H1 (cell line): ENCODE data around the gene WDR48. TPM values are rescaled to one million over a fixed set of nuclear protein-coding genes. Genes with fewer than 3 reads are reported as not detected.

ENCODE experiments used
- CTCF ChIA-PET: fragments of 300-600 bp; sonication (Branson Sonifier 250); formaldehyde crosslinking; loops from one replicate; lab custom pipeline; 2021; ENCODE audit not compliant: partially characterized antibody; lab: Charles Lee
- POLR2A ChIA-PET: fragments of 300-600 bp; sonication (Branson Sonifier 250); formaldehyde crosslinking; loops from one replicate; lab custom pipeline; 2021; ENCODE audit warnings: inconsistent platforms; ENCODE audit not compliant: partially characterized antibody; lab: Charles Lee
- DNase-seq, 2 experiments: peaks; one replicate each; pipeline versions ENCODE4 v3.0.0 to v3.0.0-alpha.2; 2010 to 2022; ENCODE audit warnings: low spot score in 2 of 2, low read depth in 1 of 2, mixed read lengths in 1 of 2
- FAIRE-seq: peaks from 2 replicates; lab custom pipeline; 2011; peaks lifted over from hg19 to GRCh38; lab: Jason Lieb, UNC
- H2AFZ ChIP-seq: 2 replicates; pipeline ENCODE4 v1.8.1; 2012; ENCODE audit warnings: low read length, inconsistent platforms
- H2AK5ac ChIP-seq: 2 replicates; pipeline ENCODE4 v1.6.1; 2013; ENCODE audit warnings: low read depth, low read length
- H2BK120ac ChIP-seq: replicated peaks from 2 replicates; pipeline ENCODE3; 2013; ENCODE audit warnings: low read depth, low read length, inconsistent platforms
- H2BK12ac ChIP-seq: 2 replicates; pipeline ENCODE4 v1.6.1; 2013; ENCODE audit warnings: low read depth, low read length
- H2BK15ac ChIP-seq: 2 replicates; pipeline ENCODE4 v1.6.1; 2013; ENCODE audit warnings: low read length
- H2BK20ac ChIP-seq: 2 replicates; pipeline ENCODE4 v1.6.1; 2013; ENCODE audit warnings: low read length
- H2BK5ac ChIP-seq: 2 replicates; pipeline ENCODE4 v1.6.1; 2013; ENCODE audit warnings: low read depth, low read length
- H3K14ac ChIP-seq: 2 replicates; pipeline ENCODE4 v1.6.1; 2013; ENCODE audit warnings: inconsistent platforms; ENCODE audit not compliant: insufficient read length
- H3K18ac ChIP-seq: 2 replicates; pipeline ENCODE4 v1.6.1; 2013; ENCODE audit warnings: low read length; ENCODE audit errors: extremely low read depth
- H3K23ac ChIP-seq: 2 replicates; pipeline ENCODE4 v1.6.1; 2013; ENCODE audit warnings: inconsistent platforms; ENCODE audit not compliant: insufficient read length
- H3K23me2 ChIP-seq: 2 replicates; pipeline ENCODE4 v1.6.1; 2013; ENCODE audit warnings: low read depth, low read length
- H3K27ac ChIP-seq: 2 replicates; pipeline ENCODE4 v1.6.1; 2011; ENCODE audit warnings: low read depth, low read length, inconsistent platforms
- H3K27me3 ChIP-seq, 4 experiments: replicated peaks in 1 of 4; 1 replicate in 1 of 4; 2 replicates in 3 of 4; pipeline versions ENCODE4 v1.6.1 to v1.8.1; 2011 to 2013; ENCODE audit warnings: low read length in 3 of 4, mild to moderate bottlenecking in 3 of 4, inconsistent platforms in 2 of 4, mixed read lengths in 2 of 4, moderate library complexity in 1 of 4; ENCODE audit not compliant: control insufficient read depth in 3 of 4, insufficient read depth in 3 of 4; ENCODE audit errors: extremely low read depth in 1 of 4
- H3K36me3 ChIP-seq, 4 experiments: 2 replicates each; pipeline versions ENCODE4 v1.6.1 to v1.8.1; 2011 to 2013; ENCODE audit warnings: mild to moderate bottlenecking in 4 of 4, low read length in 3 of 4, moderate library complexity in 2 of 4, control low read depth in 1 of 4, inconsistent platforms in 1 of 4; ENCODE audit not compliant: insufficient read depth in 4 of 4, control insufficient read depth in 2 of 4
- H3K4ac ChIP-seq: replicated peaks from 2 replicates; pipeline ENCODE3; 2013; ENCODE audit warnings: low read length, low read depth, mixed read lengths, inconsistent platforms; ENCODE audit not compliant: insufficient read length
- H3K4me1 ChIP-seq, 4 experiments: replicated peaks in 1 of 4; 1 replicate in 1 of 4; 2 replicates in 3 of 4; pipeline versions ENCODE4 v1.6.1 to v1.8.1; 2011 to 2013; ENCODE audit warnings: low read length in 3 of 4, inconsistent platforms in 2 of 4, mixed read lengths in 1 of 4; ENCODE audit not compliant: insufficient read depth in 4 of 4, control insufficient read depth in 3 of 4
- H3K4me2 ChIP-seq, 2 experiments: 2 replicates each; pipeline versions ENCODE4 v1.6.1 to v1.8.1; 2011 to 2013; ENCODE audit warnings: low read depth in 2 of 2, low read length in 2 of 2, control low read depth in 1 of 2, inconsistent platforms in 1 of 2, mild to moderate bottlenecking in 1 of 2; ENCODE audit not compliant: insufficient read depth in 1 of 2
- H3K4me3 ChIP-seq, 4 experiments: fragments of 200-600, 300-600 bp in 1 of 4; sonication (generic), shearing (Covaris generic), sonication (Bioruptor Twin) in 1 of 4; 2 replicates each; pipeline versions ENCODE4 v1.5.1 to v1.8.1; 2011 to 2016; ENCODE audit warnings: low read length in 4 of 4, low read depth in 3 of 4, control low read depth in 2 of 4, inconsistent platforms in 2 of 4, mild to moderate bottlenecking in 2 of 4, mixed read lengths in 1 of 4, moderate library complexity in 1 of 4; ENCODE audit not compliant: insufficient read depth in 2 of 4; ENCODE audit errors: extremely low read depth in 1 of 4
- H3K56ac ChIP-seq: replicated peaks from 2 replicates; pipeline ENCODE3; 2013; ENCODE audit warnings: low read depth, mild to moderate bottlenecking, mixed read lengths, low read length, inconsistent platforms; ENCODE audit not compliant: insufficient read length
- H3K79me1 ChIP-seq: 2 replicates; pipeline ENCODE4 v1.6.1; 2013; ENCODE audit warnings: low read depth, low read length, control low read depth
- H3K79me2 ChIP-seq, 2 experiments: 2 replicates each; pipeline versions ENCODE4 v1.6.1 to v1.8.1; 2012 to 2013; ENCODE audit warnings: low read length in 2 of 2, mild to moderate bottlenecking in 2 of 2, inconsistent platforms in 1 of 2; ENCODE audit not compliant: insufficient read depth in 2 of 2, control insufficient read depth in 1 of 2
- H3K9ac ChIP-seq, 4 experiments: replicated peaks in 1 of 4; 1 replicate in 1 of 4; 2 replicates in 3 of 4; pipeline versions ENCODE4 v1.6.1 to v1.8.1; 2011 to 2013; ENCODE audit warnings: low read depth in 3 of 4, low read length in 3 of 4, control low read depth in 2 of 4, mild to moderate bottlenecking in 2 of 4, moderate library complexity in 2 of 4, inconsistent platforms in 1 of 4; ENCODE audit errors: extremely low read depth in 1 of 4
- H3K9me3 ChIP-seq, 2 experiments: 2 replicates each; pipeline versions ENCODE4 v1.6.1 to v1.8.1; 2012 to 2013; ENCODE audit warnings: mild to moderate bottlenecking in 2 of 2, moderate library complexity in 2 of 2, control low read depth in 1 of 2, inconsistent platforms in 1 of 2, low read depth in 1 of 2, low read length in 1 of 2, mixed read lengths in 1 of 2; ENCODE audit not compliant: insufficient read depth in 2 of 2
- H4K20me1 ChIP-seq, 2 experiments: replicated peaks in 1 of 2; 2 replicates each; pipeline versions ENCODE3 to v1.8.1; 2011 to 2013; ENCODE audit warnings: inconsistent platforms in 2 of 2, low read length in 2 of 2, mild to moderate bottlenecking in 1 of 2; ENCODE audit not compliant: insufficient read depth in 2 of 2, control insufficient read depth in 1 of 2
- H4K5ac ChIP-seq: 2 replicates; pipeline ENCODE4 v1.6.1; 2013; ENCODE audit warnings: low read length, low read depth, mixed read lengths, inconsistent platforms; ENCODE audit not compliant: insufficient read length
- H4K8ac ChIP-seq: 2 replicates; pipeline ENCODE4 v1.8.0; 2013; ENCODE audit warnings: mild to moderate bottlenecking, moderate library complexity, low read length, inconsistent platforms; ENCODE audit not compliant: insufficient read depth; ENCODE audit errors: extremely low read depth
- H4K91ac ChIP-seq: replicated peaks from 2 replicates; pipeline ENCODE3; 2013; ENCODE audit warnings: low read length, mixed read lengths, inconsistent platforms; ENCODE audit not compliant: insufficient read length
- CBX5 ChIP-seq: fragments of 300-800, 300-1000 bp; sonication (generic); IDR thresholded peaks from 2 replicates; pipeline ENCODE4 v1.7.1; 2016; ENCODE audit warnings: antibody characterized with exemption, low read length, low read depth
- CHD1 ChIP-seq: IDR thresholded peaks from 2 replicates; pipeline ENCODE4 v1.6.1; 2012; ENCODE audit warnings: low read depth, low read length, improper control_type of control experiment
- KDM4A ChIP-seq: IDR thresholded peaks from one replicate; pipeline ENCODE4 v1.7.1; 2012; ENCODE audit warnings: low read depth, mild to moderate bottlenecking, moderate library complexity, low read length, inconsistent platforms; ENCODE audit not compliant: severe bottlenecking
- NANOG ChIP-seq: IDR thresholded peaks from 2 replicates; pipeline ENCODE4 v1.6.1; 2011; ENCODE audit warnings: low read length, low read depth, mild to moderate bottlenecking, inconsistent platforms; ENCODE audit not compliant: insufficient read depth, poor library complexity, severe bottlenecking
- POLR2AphosphoS5 ChIP-seq: IDR thresholded peaks from 2 replicates; pipeline ENCODE4 v1.6.1; 2011; ENCODE audit warnings: low read depth, low read length
- RBBP5 ChIP-seq: IDR thresholded peaks from 2 replicates; pipeline ENCODE4 v1.7.1; 2012; ENCODE audit warnings: low read depth, mild to moderate bottlenecking, inconsistent platforms, low read length, moderate library complexity, borderline replicate concordance
- SP4 ChIP-seq: IDR thresholded peaks from 2 replicates; pipeline ENCODE4 v1.6.1; 2012; ENCODE audit warnings: low read length, inconsistent platforms
- TCF12 ChIP-seq: IDR thresholded peaks from 2 replicates; pipeline ENCODE4 v1.6.1; 2011; ENCODE audit warnings: low read depth, mild to moderate bottlenecking, low read length
- WGBS, 2 experiments: shearing (Covaris generic) in 1 of 2; methylation state at CpG; one replicate each; pipeline versions ENCODE4 v1.1.6 to v1.1.7; 2013 to 2015; ENCODE audit warnings: low lambda C conversion rate in 2 of 2, mixed read lengths in 2 of 2, inconsistent platforms in 1 of 2, low coverage in 1 of 2, missing lambda C conversion rate in 1 of 2; ENCODE audit not compliant: insufficient replicate concordance in 2 of 2, insufficient coverage in 1 of 2, insufficient read length in 1 of 2; ENCODE audit errors: extremely low coverage in 1 of 2, missing lambda C conversion rate in 1 of 2; 5-methylcytosine and 5-hydroxymethylcytosine counted together
- polyA plus RNA-seq, 7 experiments: library from polyadenylated mRNA; depleted of rRNA in 3 of 7; stranded (reverse) in 5 of 7; unstranded in 2 of 7; fragments of >200 nt in 5 of 7; fragments of 200-250 nt in 2 of 7; gene quantifications; 1 replicate in 5 of 7; 2 replicates in 1 of 7; 4 replicates in 1 of 7; pipeline versions ENCODE4 v1.2.1 to v1.2.3, GENCODE V29; 2011 to 2013; ENCODE audit warnings: missing spikeins in 2 of 7, mixed read lengths in 2 of 7
- total RNA-seq: library from RNA; stranded (reverse); fragmentation: NEBNext Ultra II Directional; extraction: Animal tissue kit (Norgen Biotek cat#: 25700); gene quantifications from 2 replicates; pipeline ENCODE4 v1.2.1, GENCODE V29; 2021

The WDR48 gene
- total and polyA plus RNA-seq, 2 of the 8 experiments (the other 6 are each of a cell fraction or from before 2014, with no cell fraction given) = 21.2 to 54.1 TPM

GRCh38 chr3:39011191-39011736 lies 40.6 kb upstream of the WDR48 start:
- no peaks in the 10 kb centered on the region for H3K9me3 ChIP-seq
- no peak overlapping the region for H2BK5ac ChIP-seq
- H3K4ac ChIP-seq = no peak overlapping the region
- ChIA-PET CTCF (interaction anchor here (0.6 to 5.6 kb wide), 3 partner anchors 11 to 272 kb away, joined by 3 to 48 read pairs (median 4); no protein-coding TSS in a partner anchor), POLR2A (interaction anchor here (1.4 kb wide), 1 partner anchor 11 kb away, joined by 5 read pairs; no protein-coding TSS in a partner anchor)
- DNase-seq = no peak
- no peaks in the 10 kb centered on the region for H3K27me3 ChIP-seq
- H2BK120ac ChIP-seq = no peak overlapping the region
- no peak overlapping the region for H3K14ac ChIP-seq
- no peak for TF ChIP-seq CHD1
- no peak for TF ChIP-seq SP4
- no peak for TF ChIP-seq RBBP5
- no peak for TF ChIP-seq KDM4A
- no peak for TF ChIP-seq NANOG
- TF ChIP-seq CBX5 = no peak
- no peak for TF ChIP-seq POLR2AphosphoS5
- TF ChIP-seq TCF12 = no peak
- H4K20me1 ChIP-seq = no peaks in the 10 kb centered on the region
- no peak for FAIRE-seq
- no peak overlapping the region for H3K4me2 ChIP-seq
- H3K4me3 ChIP-seq = no peak overlapping the region
- no peak overlapping the region for H2BK20ac ChIP-seq
- H3K18ac ChIP-seq = no peak overlapping the region
- H2AK5ac ChIP-seq = no peak overlapping the region
- H3K27ac ChIP-seq = no peak overlapping the region
- H2AFZ ChIP-seq = no peak overlapping the region
- H4K91ac ChIP-seq = no peak overlapping the region
- H3K23me2 ChIP-seq = no peaks in the 10 kb centered on the region
- no peak overlapping the region for H3K9ac ChIP-seq
- H2BK12ac ChIP-seq = no peak overlapping the region
- no peaks in the 10 kb centered on the region for H3K79me1 ChIP-seq
- no peak overlapping the region for H4K8ac ChIP-seq
- H3K36me3 ChIP-seq = no peaks in the 10 kb centered on the region
- no peaks in the 10 kb centered on the region for H3K79me2 ChIP-seq
- H3K4me1 ChIP-seq = peaks cover 0 to 3% (median 1%) of the 10 kb centered on the region in 4 experiments; a peak in 1 of 7 replicates
- no peak overlapping the region for H2BK15ac ChIP-seq
- H3K56ac ChIP-seq = no peak overlapping the region
- 94% methylated on average over 2 of the region's 2 CpGs; no CpG with 5 or more reads in 1 of the 2 experiments for WGBS, 2 experiments
- H3K23ac ChIP-seq = no peak overlapping the region
- H4K5ac ChIP-seq = no peak overlapping the region
